22Rv1 (cell line): ENCODE measurements around the gene RGS3.

ENCODE experiments used
- ZFX ChIP-seq: fragments of 450-650 bp; IDR thresholded peaks from 2 replicates; pipeline ENCODE4 v1.6.1; 2017; ENCODE audit warnings: antibody characterized with exemption, borderline replicate concordance
- TF ChIP-seq, protein P1 (sequence below): fragments of 450-650 bp; IDR thresholded peaks from 2 replicates; pipeline ENCODE4 v1.5.1; 2017; ENCODE audit warnings: mild to moderate bottlenecking

DNA sequence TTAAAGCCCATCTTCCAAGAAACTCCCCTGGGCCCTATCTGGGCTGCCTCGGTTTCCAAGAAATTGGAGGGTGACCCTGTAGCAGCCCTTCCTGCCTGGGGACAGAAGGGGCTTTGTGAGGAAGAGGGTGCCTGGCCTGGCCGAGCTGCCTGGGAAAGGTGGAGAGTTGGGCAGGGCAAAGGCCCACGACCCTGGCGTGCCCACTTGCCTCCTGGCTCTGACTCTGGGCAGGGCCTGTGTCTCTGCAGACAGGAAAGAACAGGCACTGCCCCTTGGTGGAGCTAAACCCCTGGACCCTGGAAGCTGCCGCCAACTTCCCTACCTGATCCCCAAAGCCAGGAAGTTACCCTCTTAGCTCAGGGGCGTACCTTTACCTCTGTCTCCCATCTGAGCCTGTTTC, 149.3 kb downstream of the RGS3 start:
- TF ChIP-seq, protein P1, sequence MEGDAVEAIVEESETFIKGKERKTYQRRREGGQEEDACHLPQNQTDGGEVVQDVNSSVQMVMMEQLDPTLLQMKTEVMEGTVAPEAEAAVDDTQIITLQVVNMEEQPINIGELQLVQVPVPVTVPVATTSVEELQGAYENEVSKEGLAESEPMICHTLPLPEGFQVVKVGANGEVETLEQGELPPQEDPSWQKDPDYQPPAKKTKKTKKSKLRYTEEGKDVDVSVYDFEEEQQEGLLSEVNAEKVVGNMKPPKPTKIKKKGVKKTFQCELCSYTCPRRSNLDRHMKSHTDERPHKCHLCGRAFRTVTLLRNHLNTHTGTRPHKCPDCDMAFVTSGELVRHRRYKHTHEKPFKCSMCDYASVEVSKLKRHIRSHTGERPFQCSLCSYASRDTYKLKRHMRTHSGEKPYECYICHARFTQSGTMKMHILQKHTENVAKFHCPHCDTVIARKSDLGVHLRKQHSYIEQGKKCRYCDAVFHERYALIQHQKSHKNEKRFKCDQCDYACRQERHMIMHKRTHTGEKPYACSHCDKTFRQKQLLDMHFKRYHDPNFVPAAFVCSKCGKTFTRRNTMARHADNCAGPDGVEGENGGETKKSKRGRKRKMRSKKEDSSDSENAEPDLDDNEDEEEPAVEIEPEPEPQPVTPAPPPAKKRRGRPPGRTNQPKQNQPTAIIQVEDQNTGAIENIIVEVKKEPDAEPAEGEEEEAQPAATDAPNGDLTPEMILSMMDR: no peak
- TF ChIP-seq ZFX: no peak
